ENCODE data around the gene CEP20.

CEP20 gene

DNA sequence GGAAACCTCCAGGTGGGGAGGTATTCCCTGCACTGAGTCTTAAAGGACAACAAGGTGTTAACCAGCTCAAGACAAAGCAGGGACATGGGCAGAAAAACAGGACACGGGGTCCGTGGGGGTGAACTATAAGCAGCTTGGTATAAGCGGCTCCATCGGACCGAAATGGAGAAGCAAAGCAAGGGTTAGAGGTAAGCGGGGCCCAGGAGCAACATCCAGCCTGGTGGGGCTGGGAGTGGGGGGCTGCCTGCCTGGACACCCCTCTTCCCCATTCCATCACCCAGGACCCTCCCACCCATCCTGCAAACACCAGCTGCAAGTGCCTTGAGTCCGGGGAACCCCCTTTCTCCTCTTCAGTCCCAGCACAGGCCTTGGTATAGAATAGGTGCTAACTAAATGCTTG, 61.1 kb downstream of the CEP20 start:
- Histone ChIP-seq H3K4me2 (ENCODE audit: low read depth, low read length) (no peak overlapping the region), H3K27me3 (replicated peaks; ENCODE audit: insufficient read depth, low read length) (no peaks in the 10 kb centered on the region), H3K36me3 (replicated peaks; ENCODE audit: insufficient read depth, low read length) (no peaks in the 10 kb centered on the region), H3K9ac (ENCODE audit: low read length) (no peak overlapping the region), H4K20me1 (ENCODE audit: insufficient read depth, low read length) (no peaks in the 10 kb centered on the region), H3K79me2 (ENCODE audit: low read length) (no peaks in the 10 kb centered on the region), H3K9me2 (replicated peaks; ENCODE audit: insufficient read depth, low read length) (no peaks in the 10 kb centered on the region), H2AFZ (ENCODE audit: low read length) (no peak overlapping the region), H3K4me1 (ENCODE audit: low read length) (no peaks in the 10 kb centered on the region), H3K9me3 (replicated peaks; ENCODE audit: insufficient read depth, low read length) (no peaks in the 10 kb centered on the region), H3K27ac (ENCODE audit: low read length) (no peak overlapping the region), H3K4me3 (ENCODE audit: low read length) (no peak overlapping the region), H3F3A (ENCODE audit: insufficient read depth, low read length) (no peaks in the 10 kb centered on the region)
- no peak for TF ChIP-seq EZH2phosphoT487 (IDR thresholded peaks at IDR 0.05; ENCODE audit: low read length)
- TF ChIP-seq, protein P1, sequence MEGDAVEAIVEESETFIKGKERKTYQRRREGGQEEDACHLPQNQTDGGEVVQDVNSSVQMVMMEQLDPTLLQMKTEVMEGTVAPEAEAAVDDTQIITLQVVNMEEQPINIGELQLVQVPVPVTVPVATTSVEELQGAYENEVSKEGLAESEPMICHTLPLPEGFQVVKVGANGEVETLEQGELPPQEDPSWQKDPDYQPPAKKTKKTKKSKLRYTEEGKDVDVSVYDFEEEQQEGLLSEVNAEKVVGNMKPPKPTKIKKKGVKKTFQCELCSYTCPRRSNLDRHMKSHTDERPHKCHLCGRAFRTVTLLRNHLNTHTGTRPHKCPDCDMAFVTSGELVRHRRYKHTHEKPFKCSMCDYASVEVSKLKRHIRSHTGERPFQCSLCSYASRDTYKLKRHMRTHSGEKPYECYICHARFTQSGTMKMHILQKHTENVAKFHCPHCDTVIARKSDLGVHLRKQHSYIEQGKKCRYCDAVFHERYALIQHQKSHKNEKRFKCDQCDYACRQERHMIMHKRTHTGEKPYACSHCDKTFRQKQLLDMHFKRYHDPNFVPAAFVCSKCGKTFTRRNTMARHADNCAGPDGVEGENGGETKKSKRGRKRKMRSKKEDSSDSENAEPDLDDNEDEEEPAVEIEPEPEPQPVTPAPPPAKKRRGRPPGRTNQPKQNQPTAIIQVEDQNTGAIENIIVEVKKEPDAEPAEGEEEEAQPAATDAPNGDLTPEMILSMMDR (IDR thresholded peaks at IDR 0.05; ENCODE audit: low read length) = no peak
- DNase-seq = no peak

DNA sequence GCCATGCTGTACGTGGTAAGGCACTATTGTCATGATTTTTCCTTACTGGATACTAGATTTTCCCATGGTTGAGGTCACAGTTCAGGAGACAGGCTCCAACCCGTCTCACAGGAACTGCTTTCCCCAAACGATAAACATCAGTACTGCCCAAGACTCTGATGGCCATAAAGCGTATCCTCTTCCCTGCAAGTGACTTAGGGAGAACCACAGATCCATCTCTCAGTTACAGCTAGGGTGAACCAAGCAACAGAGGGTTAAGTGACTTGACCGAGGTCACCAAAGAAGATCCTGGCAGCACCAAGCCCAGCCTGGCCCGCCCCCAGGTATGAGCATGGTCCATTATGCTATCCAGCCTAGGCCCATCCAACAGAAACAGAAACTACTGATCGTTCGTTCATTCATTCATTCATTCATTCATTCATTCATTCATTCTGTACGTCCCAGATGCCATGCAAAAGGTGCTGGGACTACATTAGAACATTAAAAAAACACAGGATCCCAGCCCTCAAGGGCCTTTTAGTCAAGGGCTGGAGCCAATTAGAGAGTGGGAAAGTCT, 62.6 kb downstream of the CEP20 start:
- no peaks in the 10 kb centered on the region for H3K27me3 ChIP-seq (replicated peaks; ENCODE audit: insufficient read depth, low read length)
- no peaks in the 10 kb centered on the region for H4K20me1 ChIP-seq (ENCODE audit: insufficient read depth, low read length)
- no peaks in the 10 kb centered on the region for H3K79me2 ChIP-seq (ENCODE audit: low read length)
- TF ChIP-seq EZH2phosphoT487 (IDR thresholded peaks at IDR 0.05; ENCODE audit: low read length) (no peak), EZH2 (optimal IDR thresholded peaks at IDR 0.05; ENCODE audit: low read depth, low read length) (no peak)
- TF ChIP-seq, protein P1 (IDR thresholded peaks at IDR 0.05; ENCODE audit: low read length) = no peak
- no peaks in the 10 kb centered on the region for H3F3A ChIP-seq (ENCODE audit: insufficient read depth, low read length)
- H3K4me2 ChIP-seq (ENCODE audit: low read depth, low read length) = no peak overlapping the region
- no peaks in the 10 kb centered on the region for H3K9me2 ChIP-seq (replicated peaks; ENCODE audit: insufficient read depth, low read length)
- no peak for DNase-seq
- H3K9me3 ChIP-seq (replicated peaks; ENCODE audit: insufficient read depth, low read length) = no peaks in the 10 kb centered on the region
- no peaks in the 10 kb centered on the region for H3K4me1 ChIP-seq (ENCODE audit: low read length)
- no peak overlapping the region for H3K4me3 ChIP-seq (ENCODE audit: low read length)
- H2AFZ ChIP-seq (ENCODE audit: low read length) = no peak overlapping the region
- no peak overlapping the region for H3K9ac ChIP-seq (ENCODE audit: low read length)
- no peaks in the 10 kb centered on the region for H3K36me3 ChIP-seq (replicated peaks; ENCODE audit: insufficient read depth, low read length)
- no peak overlapping the region for H3K27ac ChIP-seq (ENCODE audit: low read length)

DNA sequence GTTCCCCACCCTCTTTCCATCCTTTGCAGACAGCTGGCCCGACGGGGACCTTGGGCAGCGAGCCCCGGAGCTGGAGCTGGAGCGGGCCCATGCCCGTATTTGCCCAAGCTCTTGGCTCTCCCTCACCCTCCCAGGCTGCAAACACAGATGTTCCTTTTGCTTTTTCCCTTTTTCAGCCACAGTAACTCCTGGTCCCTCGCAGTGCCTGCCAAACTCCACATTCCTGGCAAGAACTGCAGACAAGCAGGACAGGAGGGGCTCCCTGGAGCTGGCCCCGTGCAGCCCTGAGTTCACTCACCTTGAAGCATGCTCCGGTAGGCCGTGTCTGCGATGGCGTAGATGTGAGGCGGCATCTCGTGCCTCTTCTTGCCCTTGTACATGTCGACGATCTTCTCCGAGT, 65.4 kb downstream of the CEP20 start:
- H3K4me2 ChIP-seq (ENCODE audit: low read depth, low read length) = no peak overlapping the region
- H2AFZ ChIP-seq (ENCODE audit: low read length) = no peak overlapping the region
- TF ChIP-seq EZH2phosphoT487 (IDR thresholded peaks at IDR 0.05; ENCODE audit: low read length) (no peak), EZH2 (optimal IDR thresholded peaks at IDR 0.05; ENCODE audit: low read depth, low read length) (no peak)
- TF ChIP-seq, protein P1 (IDR thresholded peaks at IDR 0.05; ENCODE audit: low read length) = no peak
- H3K36me3 ChIP-seq (replicated peaks; ENCODE audit: insufficient read depth, low read length) = no peaks in the 10 kb centered on the region
- H3K9ac ChIP-seq (ENCODE audit: low read length) = no peak overlapping the region
- H3K9me2 ChIP-seq (replicated peaks; ENCODE audit: insufficient read depth, low read length) = no peaks in the 10 kb centered on the region
- H3K27ac ChIP-seq (ENCODE audit: low read length) = no peak overlapping the region
- H3K27me3 ChIP-seq (replicated peaks; ENCODE audit: insufficient read depth, low read length) = no peaks in the 10 kb centered on the region
- no peaks in the 10 kb centered on the region for H3K9me3 ChIP-seq (replicated peaks; ENCODE audit: insufficient read depth, low read length)
- no peak overlapping the region for H3K4me3 ChIP-seq (ENCODE audit: low read length)
- no peaks in the 10 kb centered on the region for H4K20me1 ChIP-seq (ENCODE audit: insufficient read depth, low read length)
- H3K79me2 ChIP-seq (ENCODE audit: low read length) = no peaks in the 10 kb centered on the region
- no peaks in the 10 kb centered on the region for H3K4me1 ChIP-seq (ENCODE audit: low read length)
- DNase-seq = no peak
- no peaks in the 10 kb centered on the region for H3F3A ChIP-seq (ENCODE audit: insufficient read depth, low read length)

Data from MM.1S (cell line).